Smooth muscle cell (in vitro differentiated cells): ENCODE measurements around the gene MRNIP. TPM values are rescaled to one million over a fixed set of nuclear protein-coding genes. Genes with fewer than 3 reads are reported as not detected.
"Not testable (repeated sequence)": the region's sequence is repeated elsewhere in the genome, so short reads cannot be mapped to it uniquely, and the experiment has no call there.

ENCODE experiments used
- DNase-seq: peaks from one replicate; lab custom pipeline; 2025; ENCODE audit not compliant: unreplicated experiment; lab: John Stamatoyannopoulos, UW
- H2AFZ ChIP-seq: fragments of 200-600 bp; sonication (generic); 2 replicates; pipeline ENCODE4 v1.6.0; 2016; ENCODE audit warnings: antibody characterized with exemption, low read depth, mild to moderate bottlenecking
- H3F3A ChIP-seq: fragments of 200-600 bp; sonication (generic); 2 replicates; pipeline ENCODE4 v1.6.0; 2017; ENCODE audit warnings: antibody characterized with exemption, low read depth
- H3K27ac ChIP-seq: fragments of 200-600 bp; sonication (generic); 2 replicates; pipeline ENCODE4 v1.5.1; 2016; ENCODE audit warnings: low read depth, mild to moderate bottlenecking
- H3K27me3 ChIP-seq: fragments of 200-600 bp; sonication (generic); 2 replicates; pipeline ENCODE4 v1.6.1; 2016; ENCODE audit warnings: low read depth, mild to moderate bottlenecking
- H3K36me3 ChIP-seq: fragments of 200-600 bp; sonication (generic); 2 replicates; pipeline ENCODE4 v1.5.1; 2016; ENCODE audit warnings: low read depth
- H3K4me1 ChIP-seq: fragments of 200-600 bp; sonication (generic); 2 replicates; pipeline ENCODE4 v1.5.1; 2016; ENCODE audit warnings: low read depth
- H3K4me2 ChIP-seq: fragments of 200-600 bp; sonication (generic); 2 replicates; pipeline ENCODE4 v1.6.0; 2016; ENCODE audit warnings: mild to moderate bottlenecking
- H3K4me3 ChIP-seq: fragments of 200-600 bp; sonication (generic); 2 replicates; pipeline ENCODE4 v1.5.1; 2016; ENCODE audit warnings: mild to moderate bottlenecking
- H3K79me2 ChIP-seq: fragments of 200-600 bp; sonication (generic); 2 replicates; pipeline ENCODE4 v1.6.0; 2016; ENCODE audit warnings: low read depth, mild to moderate bottlenecking
- H3K9ac ChIP-seq: fragments of 200-600 bp; sonication (generic); 2 replicates; pipeline ENCODE4 v1.6.0; 2016; ENCODE audit warnings: low read depth
- H3K9me3 ChIP-seq: fragments of 200-600 bp; sonication (generic); replicated peaks from 2 replicates; pipeline ENCODE4 v1.5.1; 2016; ENCODE audit warnings: low read depth
- H4K20me1 ChIP-seq: fragments of 200-600 bp; sonication (generic); 2 replicates; pipeline ENCODE4 v1.6.0; 2016; ENCODE audit warnings: low read depth
- WGBS: methylation state at CpG from one replicate; pipeline ENCODE4 v1.1.7; 2016; ENCODE audit warnings: low lambda C conversion rate; 5-methylcytosine and 5-hydroxymethylcytosine counted together
- microRNA counts: library from miRNA; unstranded; fragments of <30 nt; microRNA quantifications from one replicate; lab custom pipeline; 2016
- microRNA-seq: library from miRNA; unstranded; fragments of <30 nt; microRNA quantifications from one replicate; pipeline ENCODE4, GENCODE V29; 2016; ENCODE audit warnings: borderline number of aligned reads
- polyA plus RNA-seq: library from polyadenylated mRNA; unstranded; fragments of >200 nt; fragmentation: Nextera tagmentation; extraction: Ambion mirVana; gene quantifications from 2 replicates; pipeline ENCODE4 v1.2.1, GENCODE V29; 2016
- small RNA-seq: library from RNA; depleted of rRNA; stranded (forward); fragments of <200 nt; gene quantifications from one replicate; pipeline ENCODE3, GENCODE V24; 2014
- total RNA-seq: library from RNA; depleted of rRNA; stranded (reverse); fragments of >200 nt; gene quantifications from 2 replicates; pipeline ENCODE4 v1.2.3, GENCODE V29; 2014
- TF ChIP-seq, protein P1 (sequence below): fragments of 200-600 bp; sonication (generic); IDR thresholded peaks from 2 replicates; pipeline ENCODE4 v1.5.1; 2017; ENCODE audit warnings: borderline replicate concordance, mild to moderate bottlenecking, antibody characterized with exemption; ENCODE audit not compliant: insufficient read depth, poor library complexity, severe bottlenecking

The MRNIP gene
- total and polyA plus RNA-seq, 2 experiments from 2014 or later = 11.9 to 16.5 TPM

DNA sequence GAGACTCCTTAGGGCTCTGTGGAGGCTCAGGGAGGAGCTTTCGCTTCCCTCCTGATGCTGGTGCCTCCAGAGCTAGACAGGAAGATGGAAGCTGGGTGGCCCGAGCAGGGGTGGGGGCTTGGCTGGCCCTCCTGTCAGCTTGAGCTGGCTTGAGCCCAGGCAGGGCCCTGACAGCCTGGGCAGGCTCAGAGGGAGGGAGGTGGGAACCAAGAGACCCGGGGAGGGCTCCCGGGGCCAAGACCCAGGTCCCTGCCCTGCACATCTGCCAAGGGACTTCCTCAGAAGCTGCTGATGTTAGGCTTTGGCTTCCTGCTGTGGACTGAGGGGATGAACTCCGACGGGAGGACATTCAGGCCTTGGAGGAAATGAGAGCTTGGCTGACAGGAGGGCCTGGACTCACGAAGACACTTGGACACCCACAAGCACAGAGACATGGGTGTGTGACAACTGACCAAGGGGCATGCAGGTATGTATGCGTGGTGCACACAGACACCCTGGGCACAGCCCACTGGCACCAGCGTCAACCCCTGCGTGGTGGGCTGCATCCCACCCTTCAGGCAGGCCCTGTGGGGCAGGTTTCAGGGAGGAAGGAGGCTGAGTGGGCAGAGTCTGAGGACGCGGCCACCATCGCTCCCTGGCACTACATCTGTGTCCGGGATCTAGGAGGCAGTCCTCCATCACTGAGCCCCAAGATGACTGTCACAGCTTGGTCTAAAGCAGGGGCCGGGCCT, 66.6 kb downstream of the MRNIP start:
- peaks cover 4% of the 10 kb centered on the region for H3K4me1 ChIP-seq
- no peaks in the 10 kb centered on the region for H3K79me2 ChIP-seq
- H3K9ac ChIP-seq = no peak overlapping the region
- WGBS = 90% methylated on average over 15 of the region's 15 CpGs
- H3K4me2 ChIP-seq = no peak overlapping the region
- H3K27ac ChIP-seq = no peak overlapping the region
- H4K20me1 ChIP-seq = no peaks in the 10 kb centered on the region
- no peak overlapping the region for H3K4me3 ChIP-seq
- H2AFZ ChIP-seq = no peak overlapping the region
- H3K27me3 ChIP-seq = no peaks in the 10 kb centered on the region
- H3K9me3 ChIP-seq = no peaks in the 10 kb centered on the region
- no peaks in the 10 kb centered on the region for H3K36me3 ChIP-seq
- no peak for DNase-seq
- TF ChIP-seq, protein P1, sequence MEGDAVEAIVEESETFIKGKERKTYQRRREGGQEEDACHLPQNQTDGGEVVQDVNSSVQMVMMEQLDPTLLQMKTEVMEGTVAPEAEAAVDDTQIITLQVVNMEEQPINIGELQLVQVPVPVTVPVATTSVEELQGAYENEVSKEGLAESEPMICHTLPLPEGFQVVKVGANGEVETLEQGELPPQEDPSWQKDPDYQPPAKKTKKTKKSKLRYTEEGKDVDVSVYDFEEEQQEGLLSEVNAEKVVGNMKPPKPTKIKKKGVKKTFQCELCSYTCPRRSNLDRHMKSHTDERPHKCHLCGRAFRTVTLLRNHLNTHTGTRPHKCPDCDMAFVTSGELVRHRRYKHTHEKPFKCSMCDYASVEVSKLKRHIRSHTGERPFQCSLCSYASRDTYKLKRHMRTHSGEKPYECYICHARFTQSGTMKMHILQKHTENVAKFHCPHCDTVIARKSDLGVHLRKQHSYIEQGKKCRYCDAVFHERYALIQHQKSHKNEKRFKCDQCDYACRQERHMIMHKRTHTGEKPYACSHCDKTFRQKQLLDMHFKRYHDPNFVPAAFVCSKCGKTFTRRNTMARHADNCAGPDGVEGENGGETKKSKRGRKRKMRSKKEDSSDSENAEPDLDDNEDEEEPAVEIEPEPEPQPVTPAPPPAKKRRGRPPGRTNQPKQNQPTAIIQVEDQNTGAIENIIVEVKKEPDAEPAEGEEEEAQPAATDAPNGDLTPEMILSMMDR = no peak
- no peaks in the 10 kb centered on the region for H3F3A ChIP-seq

DNA sequence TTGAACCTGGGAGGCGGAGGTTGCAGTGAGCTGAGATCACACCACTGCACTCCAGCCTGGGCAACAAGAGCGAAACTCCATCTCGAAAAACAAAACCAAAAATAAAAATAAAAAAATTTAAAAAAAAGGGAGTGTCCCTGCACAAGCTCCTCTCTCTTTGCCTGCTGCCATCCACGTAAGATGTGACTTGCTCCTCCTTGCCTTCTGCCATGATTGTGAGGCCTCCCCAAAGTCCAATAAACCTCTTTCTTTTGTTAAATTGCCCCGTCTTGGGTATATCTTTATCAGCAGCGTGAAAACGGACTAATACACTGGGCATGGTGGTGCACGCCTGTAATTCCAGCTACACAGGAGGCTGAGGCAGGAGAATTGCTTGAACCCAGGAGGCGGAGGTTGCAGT, 69.3 kb downstream of the MRNIP start:
- DNase-seq, H3K27ac ChIP-seq, H3K4me3 ChIP-seq, H3K9ac ChIP-seq, H3K79me2 ChIP-seq, H3K27me3 ChIP-seq, H3K36me3 ChIP-seq, H3K4me1 ChIP-seq, H3K4me2 ChIP-seq, H2AFZ ChIP-seq, H3K9me3 ChIP-seq, H3F3A ChIP-seq, H4K20me1 ChIP-seq: not testable (repeated sequence)
- WGBS = 97% methylated on average over 9 of the region's 9 CpGs

DNA sequence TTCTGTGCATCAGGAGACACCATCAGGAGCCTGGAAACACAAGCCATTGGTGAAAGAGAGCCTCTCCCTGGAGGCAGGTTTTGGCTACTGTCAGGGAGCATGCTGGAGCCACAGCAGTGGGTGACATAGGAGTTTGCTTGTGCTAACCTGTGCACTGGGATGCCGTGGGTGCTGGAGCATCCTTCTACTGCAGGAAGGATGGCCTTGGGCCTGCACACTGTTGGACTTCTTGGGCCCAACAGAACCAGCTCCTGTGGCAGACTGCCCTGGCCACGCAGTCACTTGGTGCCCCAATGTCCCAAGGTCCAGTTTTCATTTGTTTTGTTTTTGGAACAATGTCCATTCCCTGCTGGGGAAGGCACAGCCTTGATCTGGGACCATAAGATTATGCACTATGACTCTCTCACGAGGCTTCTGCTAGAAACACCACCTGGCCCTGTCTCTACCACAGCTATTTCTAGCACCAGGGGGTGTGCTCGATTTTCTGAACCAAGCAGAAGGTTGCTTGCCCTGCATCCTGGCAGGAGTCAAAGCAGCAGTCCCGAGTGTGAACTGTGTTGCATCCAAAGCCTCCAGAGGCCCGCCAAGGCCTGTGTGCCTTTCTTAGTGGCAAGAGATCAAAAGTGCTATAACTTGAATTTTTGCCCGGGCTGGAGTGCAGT, 70.3 kb downstream of the MRNIP start:
- H3K27me3 ChIP-seq = no peaks in the 10 kb centered on the region
- 95% methylated on average over 7 of the region's 7 CpGs for WGBS
- no peak overlapping the region for H3K27ac ChIP-seq
- no peaks in the 10 kb centered on the region for H3F3A ChIP-seq
- no peaks in the 10 kb centered on the region for H4K20me1 ChIP-seq
- no peaks in the 10 kb centered on the region for H3K9me3 ChIP-seq
- no peak overlapping the region for H2AFZ ChIP-seq
- no peak overlapping the region for H3K4me2 ChIP-seq
- H3K9ac ChIP-seq = no peak overlapping the region
- H3K4me3 ChIP-seq = no peak overlapping the region
- H3K4me1 ChIP-seq = no peaks in the 10 kb centered on the region
- TF ChIP-seq, protein P1 = no peak
- H3K36me3 ChIP-seq = no peaks in the 10 kb centered on the region
- no peaks in the 10 kb centered on the region for H3K79me2 ChIP-seq
- DNase-seq = no peak

MicroRNAs encoded within 50 kb of the gene (microRNA counts, 767-probe panel; counts per million panel counts)
- 183 counts per million for microRNA hsa-miR-1229 (lab: Ali Mortazavi, UCI)

Small RNAs within 50 kb of the gene (microRNA-seq; reads per million reads assigned to microRNA genes)
- gene MIR1229 = 20.5 reads per million, percentile 27 among the genes with 10 or more reads in this experiment

Small RNAs within 50 kb of the gene (small RNA-seq; reads per million reads assigned to genes)
- gene MIR1229 (0.13 reads per million), gene RF00019 (not detected)

Other genes starting within 250 kb of the MRNIP start
- 384 and 421 TPM in 2 replicates for gene HNRNPH1, start 235.1 kb downstream of the MRNIP start, total RNA-seq
- gene HNRNPH1, start 235.1 kb downstream of the MRNIP start, polyA plus RNA-seq = 60.9 and 95.9 TPM in 2 replicates
- not detected in 2 replicates for gene CBY3, start 177.8 kb downstream of the MRNIP start, total RNA-seq
- gene CBY3, start 177.8 kb downstream of the MRNIP start, polyA plus RNA-seq = 0.54 TPM in 1 of 2 replicates, not detected in the other
- gene CANX, start 159.8 kb downstream of the MRNIP start, total RNA-seq = 513 and 566 TPM in 2 replicates
- gene CANX, start 159.8 kb downstream of the MRNIP start, polyA plus RNA-seq = 242 and 274 TPM in 2 replicates
- gene MAML1, start 126.0 kb downstream of the MRNIP start, total RNA-seq = 11.5 and 14.4 TPM in 2 replicates
- gene MAML1, start 126.0 kb downstream of the MRNIP start, polyA plus RNA-seq = 9.9 and 12.1 TPM in 2 replicates
- not detected in 2 replicates for gene LTC4S, start 64.8 kb downstream of the MRNIP start, total RNA-seq
- gene LTC4S, start 64.8 kb downstream of the MRNIP start, polyA plus RNA-seq = 0.83 TPM in 1 of 2 replicates, not detected in the other
- gene MGAT4B, start 52.0 kb downstream of the MRNIP start, total RNA-seq = 60.0 and 60.6 TPM in 2 replicates
- 121 and 140 TPM in 2 replicates for gene MGAT4B, start 52.0 kb downstream of the MRNIP start, polyA plus RNA-seq
- 114 and 129 TPM in 2 replicates for gene SQSTM1, start 37.9 kb downstream of the MRNIP start, total RNA-seq
- 159 and 262 TPM in 2 replicates for gene SQSTM1, start 37.9 kb downstream of the MRNIP start, polyA plus RNA-seq
- 47.5 and 58.0 TPM in 2 replicates for gene TBC1D9B, start 49.1 kb upstream of the MRNIP start, total RNA-seq
- 62.3 and 72.6 TPM in 2 replicates for gene TBC1D9B, start 49.1 kb upstream of the MRNIP start, polyA plus RNA-seq
- 32.4 and 43.8 TPM in 2 replicates for gene RNF130, start 212.9 kb upstream of the MRNIP start, total RNA-seq
- gene RNF130, start 212.9 kb upstream of the MRNIP start, polyA plus RNA-seq = 32.1 and 37.5 TPM in 2 replicates